ENCODE results near the gene RFESD. TPM values are rescaled to one million over a fixed set of nuclear protein-coding genes. Genes with fewer than 3 reads are reported as not detected.

RFESD gene
- total RNA-seq, 4 donors from 2014 or later = 0.89 to 2.9 (median 1.6) TPM

- in situ Hi-C loops (cut with MboI; ENCODE audit: low sequenced_read_pairs in 4 of 4) = loop anchor here in 3 of 4 donors (25.0 kb wide), 2 partner anchors 313 to 688 kb away; partner anchors contain the start of gene ELL2 (in 2 of the 3)
- DNase-seq = no peak
These were observed 2.7 kb downstream of the RFESD start for GRCh38 chr5:95649274-95649673.

GRCh38 chr5:95649842-95650620 lies 3.5 kb downstream of the RFESD start:
- H3K4me3 ChIP-seq = no peak overlapping the region
- DNase-seq (no peak), ATAC-seq (no peak)
- no peak for TF ChIP-seq CTCF (IDR thresholded peaks at IDR 0.05 in 4 of 5, conservative IDR thresholded peaks at IDR 0.05 in 1 of 5)
- TF ChIP-seq POLR2A (IDR thresholded peaks at IDR 0.05) = no peak
- H3K27ac ChIP-seq = peak overlapping the region in 1 of 4 donors; percentile 6
- no peaks in the 10 kb centered on the region for H3K27me3 ChIP-seq
- in situ Hi-C loops (cut with MboI; ENCODE audit: low sequenced_read_pairs in 4 of 4) = loop anchor here (25.0 kb wide), 2 partner anchors 312 to 687 kb away; partner anchors contain the start of gene ELL2 (in 2 of the 4)
- H3K36me3 ChIP-seq = no peaks in the 10 kb centered on the region
- intact Hi-C loops (cut with DNase I; ENCODE audit: low total_unique reads) = loop anchor here (5.0 to 10.0 kb wide), 3 partner anchors 955 to 1052 kb away; partner anchors contain the start of gene CAST
- peaks cover 12 to 35% of the 10 kb centered on the region in 2 donors for H3K4me1 ChIP-seq
- H3K9me3 ChIP-seq = no peaks in the 10 kb centered on the region

More at GRCh38 chr5:95649274-95649673, 2.7 kb downstream of the RFESD start:
- no peak overlapping the region for H3K4me3 ChIP-seq
- peaks cover 12 to 35% of the 10 kb centered on the region in 2 donors for H3K4me1 ChIP-seq
- intact Hi-C loops (cut with DNase I; ENCODE audit: low total_unique reads) = loop anchor here (5.0 to 10.0 kb wide), 3 partner anchors 956 to 1053 kb away; partner anchors contain the start of gene CAST
- no peak for ATAC-seq
- no peaks in the 10 kb centered on the region for H3K9me3 ChIP-seq
- H3K36me3 ChIP-seq = no peaks in the 10 kb centered on the region
- TF ChIP-seq POLR2A (IDR thresholded peaks at IDR 0.05) = no peak
- TF ChIP-seq CTCF (IDR thresholded peaks at IDR 0.05 in 4 of 5, conservative IDR thresholded peaks at IDR 0.05 in 1 of 5) = no peak
- H3K27me3 ChIP-seq = no peaks in the 10 kb centered on the region
- H3K27ac ChIP-seq = peak overlapping the region in 1 of 4 donors; percentile 6

- intact Hi-C loops (cut with DNase I; ENCODE audit: low total_unique reads) (no loop called here), in situ Hi-C loops (cut with MboI; ENCODE audit: low sequenced_read_pairs in 4 of 4) (loop anchor here in 2 of 4 donors (25.0 kb wide), 1 partner anchor 684 kb away; no protein-coding TSS in a partner anchor)
- no peaks in the 10 kb centered on the region for H3K36me3 ChIP-seq
- no peak overlapping the region for H3K27ac ChIP-seq
- DNase-seq (no peak), ATAC-seq (no peak)
- no peak overlapping the region for H3K4me3 ChIP-seq
- H3K27me3 ChIP-seq = no peaks in the 10 kb centered on the region
- no peak for TF ChIP-seq POLR2A (IDR thresholded peaks at IDR 0.05)
- no peak for TF ChIP-seq CTCF (IDR thresholded peaks at IDR 0.05 in 4 of 5, conservative IDR thresholded peaks at IDR 0.05 in 1 of 5)
- peaks cover 2 to 17% of the 10 kb centered on the region in 2 donors for H3K4me1 ChIP-seq
- no peaks in the 10 kb centered on the region for H3K9me3 ChIP-seq
These were observed 6.3 kb downstream of the RFESD start for GRCh38 chr5:95652849-95653248.

- H3K27ac ChIP-seq = no peak overlapping the region
- H3K4me3 ChIP-seq = no peak overlapping the region
- no peaks in the 10 kb centered on the region for H3K36me3 ChIP-seq
- no peaks in the 10 kb centered on the region for H3K9me3 ChIP-seq
- no peak for DNase-seq
- ATAC-seq = no peak
- intact Hi-C loops (cut with DNase I; ENCODE audit: low total_unique reads) = no loop called here
- in situ Hi-C loops (cut with MboI; ENCODE audit: low sequenced_read_pairs in 4 of 4) = loop anchor here in 2 of 4 donors (25.0 kb wide), 1 partner anchor 683 kb away; no protein-coding TSS in a partner anchor
- peaks cover 0 to 12% of the 10 kb centered on the region in 2 donors for H3K4me1 ChIP-seq
- H3K27me3 ChIP-seq = no peaks in the 10 kb centered on the region
- TF ChIP-seq CTCF (IDR thresholded peaks at IDR 0.05 in 4 of 5, conservative IDR thresholded peaks at IDR 0.05 in 1 of 5) = no peak
- TF ChIP-seq POLR2A (IDR thresholded peaks at IDR 0.05) = no peak
These were observed 7.6 kb downstream of the RFESD start for GRCh38 chr5:95654196-95654595.

Data from gastrocnemius medialis (tissue), 4 donors.